Hematopoietic multipotent progenitor cell treated with erythropoietin and hydrocortisone succinate and interleukin-3 and kit ligand, for 17 days (in vitro differentiated cells): Measurements from ENCODE around the gene CLEC16A.

ENCODE experiments used
- DNase-seq: peaks from one replicate; pipeline ENCODE4 v3.0.0-alpha.2; 2015; ENCODE audit warnings: low spot score

The CLEC16A gene

DNA sequence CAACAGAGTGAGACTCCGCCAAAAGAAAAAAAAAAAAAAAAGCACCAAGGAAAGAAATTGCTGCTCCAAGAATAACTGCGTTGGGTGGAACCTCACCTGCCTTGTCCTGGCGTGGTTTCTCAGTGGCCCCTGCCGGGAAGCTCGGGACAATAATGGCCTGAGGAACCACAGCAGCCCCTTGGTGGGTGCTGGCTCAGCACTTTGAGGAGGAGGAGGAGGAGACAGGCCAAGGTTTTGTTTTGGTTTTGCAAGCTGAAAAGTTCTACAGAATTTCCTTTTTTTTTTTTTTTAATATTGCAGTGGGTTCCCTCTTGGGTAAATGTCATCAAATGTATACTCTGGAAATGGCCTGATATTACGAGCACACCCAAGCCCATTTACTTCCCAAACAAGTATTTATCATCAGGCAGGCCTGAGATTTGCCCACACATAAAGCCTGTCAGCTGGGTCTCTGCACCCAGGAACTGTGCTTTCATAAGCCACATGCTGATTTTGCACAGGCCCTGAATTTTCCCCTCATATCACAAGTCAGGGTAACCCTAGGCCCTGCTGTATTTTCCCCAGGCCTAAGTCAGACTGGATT, 233.3 kb downstream of the CLEC16A start:
- DNase-seq = no peak

GRCh38 chr16:11178424-11178823, 234.1 kb downstream of the CLEC16A start:
- no peak for DNase-seq

GRCh38 chr16:11179574-11179973, 235.2 kb downstream of the CLEC16A start:
- no peak for DNase-seq

GRCh38 chr16:11180489-11180888, 236.1 kb downstream of the CLEC16A start:
- no peak for DNase-seq

DNA sequence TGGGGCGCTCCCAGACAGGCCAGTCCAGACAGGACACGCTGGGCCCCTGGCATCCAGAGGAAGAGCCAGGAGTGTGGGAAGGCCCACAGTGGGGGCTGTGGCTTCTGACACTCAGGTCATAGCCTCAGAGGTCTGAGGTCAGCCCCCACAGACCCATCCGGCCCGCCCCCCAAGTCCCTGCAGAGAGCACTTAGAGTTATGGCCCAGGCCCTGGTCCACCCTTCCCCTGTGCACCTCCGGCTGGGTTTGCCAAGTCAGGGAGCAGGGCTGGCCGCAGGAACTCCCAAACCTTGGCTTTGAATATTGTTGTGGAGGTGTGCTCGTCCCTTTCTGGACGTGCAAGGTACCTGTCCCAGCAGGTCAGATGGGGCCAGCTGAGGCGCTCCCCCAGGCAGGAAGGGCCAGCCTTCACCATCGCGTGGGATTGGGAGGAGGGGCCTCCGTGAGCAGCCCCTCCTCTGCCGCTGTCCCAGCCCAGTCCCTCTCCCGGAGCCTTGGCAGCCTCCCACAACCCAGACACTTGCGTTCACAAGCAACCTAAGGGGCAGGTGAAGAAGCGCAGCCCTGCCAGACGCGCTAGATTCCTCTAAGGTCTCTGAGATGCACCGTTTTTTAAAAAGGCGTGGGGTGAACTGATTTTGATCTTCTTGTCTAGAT, 237.0 kb downstream of the CLEC16A start:
- no peak for DNase-seq

DNA sequence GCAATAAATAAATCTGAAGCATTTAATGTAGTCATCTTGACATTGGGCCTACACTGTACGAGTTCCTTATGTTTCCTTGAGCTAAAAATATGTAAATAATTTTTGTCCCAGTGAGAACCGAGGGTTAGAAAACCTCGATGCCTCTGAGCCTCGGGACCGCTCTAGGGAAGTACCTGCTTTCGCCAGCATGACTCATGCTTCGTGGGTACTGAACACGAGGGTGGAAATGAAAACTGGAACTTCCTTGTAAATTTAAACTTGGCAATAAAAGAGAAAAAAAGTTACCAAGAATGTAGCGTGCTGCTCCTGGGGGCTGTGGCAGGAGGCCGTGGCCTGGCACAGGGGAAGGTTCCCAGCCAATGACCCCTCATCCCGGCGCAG, 237.5 kb downstream of the CLEC16A start:
- no peak for DNase-seq

DNA sequence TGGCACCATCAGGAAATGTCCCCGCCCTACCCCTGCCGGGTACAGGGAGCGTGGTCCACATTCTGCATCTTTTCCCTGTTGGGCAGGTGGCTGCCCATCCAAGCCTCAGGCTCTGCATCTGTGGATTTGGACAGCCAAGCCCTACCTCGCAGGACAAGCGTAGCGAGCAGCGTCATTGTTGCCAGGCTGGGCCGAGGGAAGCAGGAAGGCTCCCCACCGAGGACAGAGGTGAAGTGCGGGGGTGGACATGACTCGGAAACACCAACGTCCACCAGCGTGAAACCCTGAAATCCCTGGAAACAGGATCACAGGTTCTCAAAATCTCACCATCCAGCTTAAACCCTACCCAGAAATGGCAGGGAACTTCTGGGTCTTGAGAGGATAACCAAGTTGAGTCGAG, 238.0 kb downstream of the CLEC16A start:
- DNase-seq = no peak

DNA sequence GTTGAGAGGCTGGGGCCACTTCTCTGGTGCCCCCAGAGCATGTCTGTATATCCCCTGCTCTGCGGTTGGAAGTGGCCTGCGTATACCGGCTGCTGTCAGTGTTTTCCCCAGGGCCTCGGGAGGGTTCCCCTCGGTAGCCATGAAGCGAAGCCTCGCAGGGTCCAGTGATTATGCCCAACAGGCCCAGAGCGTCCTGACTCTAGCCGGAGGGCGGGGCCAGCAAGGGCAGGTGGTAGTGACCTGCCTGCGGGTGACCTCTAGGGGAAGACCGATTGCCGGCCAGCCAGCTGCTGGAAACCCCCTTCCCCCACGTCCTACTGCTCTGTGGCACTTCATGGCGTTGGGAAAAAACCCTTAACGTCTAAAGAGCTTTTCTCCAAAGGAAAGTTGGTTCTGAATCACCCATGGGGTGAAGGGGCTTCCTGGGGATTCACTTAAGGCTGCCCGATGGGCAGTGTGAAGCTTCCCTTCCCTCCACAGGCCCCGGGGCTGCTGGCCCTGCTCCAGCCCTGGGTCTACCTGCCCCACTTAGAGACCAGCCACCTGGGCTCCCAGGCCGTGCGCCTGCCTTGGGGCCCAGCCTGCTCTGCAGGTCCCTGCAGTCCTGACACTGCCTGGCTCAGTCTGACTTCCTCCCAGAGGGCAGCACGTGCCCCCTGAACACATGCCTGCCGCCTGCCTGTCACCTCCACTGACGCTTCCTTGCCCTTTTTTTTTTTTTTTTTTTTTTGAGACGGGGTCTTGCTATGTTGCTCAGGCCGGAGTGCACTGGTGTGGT, 238.9 kb downstream of the CLEC16A start:
- no peak for DNase-seq

DNA sequence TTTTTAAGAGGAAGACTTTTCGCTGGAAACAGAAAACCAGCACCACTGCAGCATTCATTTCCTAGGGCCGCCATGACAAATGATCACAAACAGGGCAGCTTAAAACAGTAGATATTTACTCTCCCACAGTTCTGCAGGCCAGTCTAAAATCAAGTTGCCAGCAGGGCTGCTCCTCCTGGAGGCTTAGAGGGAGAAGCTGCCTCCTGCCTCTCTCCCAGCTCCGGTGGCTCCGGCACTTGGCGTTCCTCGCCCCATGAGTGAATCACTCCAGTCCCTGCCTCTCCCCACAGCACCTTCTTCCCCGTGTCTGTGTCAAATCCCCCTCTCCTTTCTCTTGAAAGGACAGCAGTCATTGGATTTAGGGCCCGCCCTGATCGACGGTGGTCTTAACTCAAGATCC, 239.6 kb downstream of the CLEC16A start:
- DNase-seq = no peak

- no peak for DNase-seq
Measured at GRCh38 chr16:11187522-11188023, 243.2 kb downstream of the CLEC16A start.

DNA sequence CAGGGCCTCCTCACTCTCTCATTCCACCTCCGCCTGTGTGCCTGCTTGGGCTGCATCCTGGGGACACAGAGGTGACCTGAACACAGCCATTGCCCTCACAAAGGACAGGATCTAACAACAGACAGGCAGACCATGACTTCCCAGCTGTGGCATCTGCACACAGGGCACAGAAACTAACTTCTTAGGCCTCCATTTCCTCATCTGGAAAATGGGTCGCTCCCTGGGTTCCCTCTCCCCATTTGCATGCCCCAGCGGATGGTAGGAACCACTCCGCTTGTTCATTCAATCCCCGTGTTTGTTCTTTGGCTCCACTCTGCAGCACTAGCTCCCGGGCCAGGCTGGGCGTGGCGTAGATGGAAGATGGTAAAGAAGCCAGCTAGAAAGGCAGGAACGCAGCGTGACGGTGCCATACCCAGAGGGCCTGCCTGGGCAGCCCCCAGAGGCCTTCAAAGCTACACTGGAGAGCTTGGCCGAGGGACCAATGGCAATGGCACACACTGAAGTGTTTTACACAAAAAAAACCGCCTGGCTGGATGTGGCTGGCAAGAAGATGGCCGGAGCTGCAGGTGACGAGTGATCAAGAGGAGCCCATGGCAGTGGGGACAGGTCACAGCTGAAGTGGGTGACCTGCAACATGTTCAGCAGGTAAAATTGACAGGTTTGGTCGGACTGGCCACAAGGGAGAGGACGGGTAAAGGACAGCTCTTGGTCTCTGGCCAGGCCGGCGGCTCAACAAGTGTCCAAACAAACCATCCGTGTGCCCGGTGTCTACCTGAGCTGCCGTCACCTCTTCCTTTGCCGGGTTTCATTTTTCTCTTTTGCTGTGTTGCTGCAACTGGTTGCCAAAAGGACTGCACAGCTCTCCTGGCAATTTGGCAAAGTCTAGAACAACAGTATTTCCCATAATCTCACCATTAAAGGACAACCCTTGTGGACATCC, 244.7 kb downstream of the CLEC16A start:
- no peak for DNase-seq

GRCh38 chr16:11190588-11191560, 246.5 kb downstream of the CLEC16A start:
- DNase-seq = no peak

- DNase-seq = no peak
Measured at GRCh38 chr16:11191665-11192064, 247.3 kb downstream of the CLEC16A start.

- no peak for DNase-seq
Measured at GRCh38 chr16:11193494-11193893, 249.1 kb downstream of the CLEC16A start.

GRCh38 chr16:11194913-11195312, 250.5 kb downstream of the CLEC16A start:
- DNase-seq = no peak

GRCh38 chr16:11196286-11196828, 252.0 kb downstream of the CLEC16A start:
- DNase-seq = no peak

GRCh38 chr16:11198375-11198774, 254.0 kb downstream of the CLEC16A start:
- DNase-seq = no peak

DNA sequence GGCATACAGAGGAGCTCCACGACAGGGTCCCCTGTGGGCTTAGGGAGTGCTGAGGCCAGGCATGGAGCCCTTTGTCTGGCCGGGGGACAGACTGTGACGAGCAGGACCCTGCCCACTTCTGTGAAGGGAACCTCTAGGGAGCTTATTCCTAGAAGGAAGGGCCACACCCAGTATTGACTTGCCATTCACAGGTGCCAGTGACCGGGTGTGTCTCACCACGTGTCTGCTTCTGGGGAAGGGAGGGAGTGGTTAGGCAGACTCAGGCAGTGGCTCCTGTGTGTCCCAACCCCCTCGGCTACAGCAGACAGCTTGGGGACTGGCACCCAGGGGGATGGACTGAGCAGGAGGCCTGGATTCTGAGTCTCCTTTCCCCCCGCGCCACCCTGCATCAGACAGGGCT, 254.5 kb downstream of the CLEC16A start:
- no peak for DNase-seq

- no peak for DNase-seq
Measured at GRCh38 chr16:11200592-11200991, 256.2 kb downstream of the CLEC16A start.

- DNase-seq = no peak
Measured at GRCh38 chr16:11201498-11202259, 257.3 kb downstream of the CLEC16A start.
